ENCODE measurements around the gene MYO3B.

- TF ChIP-seq CTCF (IDR thresholded peaks at IDR 0.05) (no peak), POLR2A (IDR thresholded peaks at IDR 0.05) (no peak)
Observed at GRCh38 chr2:170264865-170265264, 86.9 kb downstream of the MYO3B start.
